HL-60/S4 treated with retinoic acid at 250 ng/mL for 4 days and 3 days (cell line): ENCODE data around the gene SVIL.
"Not testable (repeated sequence)": the region's sequence is repeated elsewhere in the genome, so short reads cannot be mapped to it uniquely, and the experiment has no call there.

Experiments
- in situ Hi-C: fragments of 300-500 bp; cut with MboI; formaldehyde crosslinking; loops from 2 replicates; pipeline ENCODE4 v1.7.0; 2022; ENCODE audit warnings: low sequenced_read_pairs

SVIL gene

GRCh38 chr10:29493697-29494096, 141.1 kb downstream of the SVIL start:
- in situ Hi-C loops, result no loop called here

GRCh38 chr10:29492774-29493173, 142.0 kb downstream of the SVIL start:
- in situ Hi-C loops, result no loop called here

GRCh38 chr10:29491918-29492317, 142.9 kb downstream of the SVIL start:
- in situ Hi-C loops, result no loop called here

- in situ Hi-C loops, result not testable (repeated sequence)
Observed at GRCh38 chr10:29490781-29491280, 143.9 kb downstream of the SVIL start.

GRCh38 chr10:29488471-29488870, 146.3 kb downstream of the SVIL start:
- in situ Hi-C loops, result not testable (repeated sequence)

- in situ Hi-C loops, result not testable (repeated sequence)
Observed at GRCh38 chr10:29487884-29488266, 146.9 kb downstream of the SVIL start.

GRCh38 chr10:29487032-29487883, 147.5 kb downstream of the SVIL start:
- in situ Hi-C loops, result not testable (repeated sequence)

- in situ Hi-C loops, result no loop called here
Observed at GRCh38 chr10:29486433-29486832, 148.3 kb downstream of the SVIL start.

GRCh38 chr10:29484677-29485076, 150.1 kb downstream of the SVIL start:
- in situ Hi-C loops, result not testable (repeated sequence)

GRCh38 chr10:29482591-29483431, 152.0 kb downstream of the SVIL start:
- in situ Hi-C loops, result no loop called here

GRCh38 chr10:29481906-29482440, 152.8 kb downstream of the SVIL start:
- in situ Hi-C loops, result no loop called here

- in situ Hi-C loops, result no loop called here
Observed at GRCh38 chr10:29479981-29480954, 154.5 kb downstream of the SVIL start.

- in situ Hi-C loops, result no loop called here
Observed at GRCh38 chr10:29479081-29479925, 155.5 kb downstream of the SVIL start.

- in situ Hi-C loops, result no loop called here
Observed at GRCh38 chr10:29473406-29474100, 161.2 kb downstream of the SVIL start.

- in situ Hi-C loops, result no loop called here
Observed at GRCh38 chr10:29473087-29473356, 161.7 kb downstream of the SVIL start.

GRCh38 chr10:29472301-29473086, 162.3 kb downstream of the SVIL start:
- in situ Hi-C loops, result no loop called here

GRCh38 chr10:29471544-29471859, 163.3 kb downstream of the SVIL start:
- in situ Hi-C loops, result no loop called here

GRCh38 chr10:29470843-29471543, 163.8 kb downstream of the SVIL start:
- in situ Hi-C loops, result no loop called here
